Mesenteric fat pad (tissue), 1 donor: ENCODE measurements around the gene AHSA1. TPM values are rescaled to one million over a fixed set of nuclear protein-coding genes. Genes with fewer than 3 reads are reported as not detected.

ENCODE experiments used
- DNase-seq: peaks from one replicate; pipeline ENCODE4 v3.0.0-alpha.2; 2020; ENCODE audit warnings: low spot score
- total RNA-seq: library from RNA; stranded (reverse); fragmentation: NEBNext Ultra II Directional; extraction: Animal tissue kit (Norgen Biotek cat#: 25700); gene quantifications from one replicate; pipeline ENCODE4 v1.2.1, GENCODE V29; 2021
- donor health status: DM: yes; HTN: yes; CAD: no.

Gene AHSA1
- total RNA-seq, 1 donor from 2014 or later: 120 TPM

GRCh38 chr14:77507762-77508161, 49.9 kb downstream of the AHSA1 start:
- no peak for DNase-seq

GRCh38 chr14:77508249-77508648, 50.4 kb downstream of the AHSA1 start:
- no peak for DNase-seq

GRCh38 chr14:77508876-77509275, 51.0 kb downstream of the AHSA1 start:
- no peak for DNase-seq

- no peak for DNase-seq
Measured at GRCh38 chr14:77509366-77509765, 51.5 kb downstream of the AHSA1 start.

GRCh38 chr14:77511486-77512162, 53.7 kb downstream of the AHSA1 start:
- no peak for DNase-seq

- no peak for DNase-seq
Measured at GRCh38 chr14:77516126-77516525, 58.2 kb downstream of the AHSA1 start.

Other genes starting within 250 kb of the AHSA1 start
- gene NGB, start 186.9 kb upstream of the AHSA1 start, total RNA-seq: not detected
- 27.2 TPM for gene POMT2, start 137.2 kb upstream of the AHSA1 start, total RNA-seq
- gene GSTZ1, start 137.1 kb upstream of the AHSA1 start, total RNA-seq: 12.0 TPM
- 15.3 TPM for gene TMED8, start 81.0 kb upstream of the AHSA1 start, total RNA-seq
- gene SAMD15, start 80.7 kb upstream of the AHSA1 start, total RNA-seq: 1.5 TPM
- gene NOXRED1, start 34.6 kb upstream of the AHSA1 start, total RNA-seq: 0.29 TPM
- gene VIPAS39, start 492 bp upstream of the AHSA1 start, total RNA-seq: 13.8 TPM
- not detected for gene ISM2, start 40.7 kb downstream of the AHSA1 start, total RNA-seq
- 75.2 TPM for gene SPTLC2, start 158.5 kb downstream of the AHSA1 start, total RNA-seq
- gene ALKBH1, start 249.9 kb downstream of the AHSA1 start, total RNA-seq: 9.2 TPM